PC-9 (cell line): ENCODE measurements around the gene SPIRE2. TPM values are rescaled to one million over a fixed set of nuclear protein-coding genes. Genes with fewer than 3 reads are reported as not detected.

Experiments used
- BruUV-seq: library from RNA; stranded (reverse); fragments of 400-500 nt; replicated peaks from 2 replicates; lab custom pipeline; 2021; lab: Mats Ljungman, UMichigan
- CTCF ChIA-PET: fragments of 300-600 bp; sonication (Branson Sonifier 250); formaldehyde crosslinking; loops from one replicate; lab custom pipeline; 2022; ENCODE audit warnings: antibody characterized with exemption; lab: Charles Lee
- POLR2A ChIA-PET: fragments of 300-600 bp; sonication (Branson Sonifier 250); formaldehyde crosslinking; loops from one replicate; lab custom pipeline; 2022; ENCODE audit warnings: antibody characterized with exemption; ENCODE audit not compliant: unreplicated experiment; lab: Charles Lee
- DNase-seq, 2 experiments: peaks; one replicate each; pipeline versions ENCODE4 v3.0.0 to v3.0.0-alpha.2; 2015 to 2022; ENCODE audit warnings: mixed read lengths in 1 of 2
- H2AFZ ChIP-seq: fragments of 200-600 bp; sonication (generic); 2 replicates; pipeline ENCODE4 v1.8.1; 2017; ENCODE audit warnings: antibody characterized with exemption
- H3F3A ChIP-seq: fragments of 200-600 bp; sonication (generic); 2 replicates; pipeline ENCODE4 v1.8.1; 2017; ENCODE audit warnings: antibody characterized with exemption, mild to moderate bottlenecking, low read depth; ENCODE audit not compliant: insufficient read depth
- H3K27ac ChIP-seq: fragments of 200-600 bp; sonication (generic); 2 replicates; pipeline ENCODE4 v1.6.1; 2016; ENCODE audit warnings: mixed run types
- H3K27me3 ChIP-seq: fragments of 200-600 bp; sonication (generic); 2 replicates; pipeline ENCODE4 v1.6.1; 2016; ENCODE audit warnings: low read depth, mixed run types; ENCODE audit not compliant: insufficient read depth
- H3K36me3 ChIP-seq: fragments of 200-600 bp; sonication (generic); 2 replicates; pipeline ENCODE4 v1.6.1; 2016; ENCODE audit warnings: low read depth, mixed run types
- H3K4me1 ChIP-seq: fragments of 200-600 bp; sonication (generic); replicated peaks from 2 replicates; pipeline ENCODE4 v1.6.1; 2016; ENCODE audit warnings: mixed run types; ENCODE audit not compliant: insufficient read depth
- H3K4me2 ChIP-seq: fragments of 200-600 bp; sonication (generic); 2 replicates; pipeline ENCODE4 v1.6.1; 2017; ENCODE audit warnings: mixed run types
- H3K4me3 ChIP-seq: fragments of 200-600 bp; sonication (generic); 2 replicates; pipeline ENCODE4 v1.6.1; 2016; ENCODE audit warnings: mixed run types
- H3K79me2 ChIP-seq: fragments of 200-600 bp; sonication (generic); 2 replicates; pipeline ENCODE4 v1.6.1; 2017; ENCODE audit warnings: low read depth, mixed run types
- H3K9me2 ChIP-seq: fragments of 200-600 bp; sonication (generic); 2 replicates; pipeline ENCODE4 v1.8.1; 2017; ENCODE audit warnings: mild to moderate bottlenecking; ENCODE audit not compliant: insufficient read depth
- H3K9me3 ChIP-seq: fragments of 200-600 bp; sonication (generic); 2 replicates; pipeline ENCODE4 v1.8.1; 2016; ENCODE audit warnings: low read depth; ENCODE audit not compliant: insufficient read depth
- H4K20me1 ChIP-seq: fragments of 200-600 bp; sonication (generic); 2 replicates; pipeline ENCODE4 v1.8.1; 2017; ENCODE audit not compliant: insufficient read depth
- EZH2 ChIP-seq: fragments of 200-600 bp; sonication (generic); IDR thresholded peaks from 2 replicates; pipeline ENCODE4 v1.8.0; 2017; ENCODE audit warnings: antibody characterized with exemption, low read depth
- intact Hi-C: fragments of 100-400 bp; cut with micrococcal nuclease; formaldehyde crosslinking; loops from one replicate; pipeline ENCODE4 v1.10.0; 2022; ENCODE audit not compliant: unreplicated experiment
- total RNA-seq: library from RNA; stranded (reverse); gene quantifications from 2 replicates; pipeline ENCODE4 v1.2.3, GENCODE V29; 2021
- TF ChIP-seq, protein P1 (sequence below): fragments of 200-600 bp; sonication (generic); conservative IDR thresholded peaks from 2 replicates; pipeline ENCODE4 v1.6.1; 2017; ENCODE audit warnings: mixed run types, antibody characterized with exemption, mild to moderate bottlenecking, moderate library complexity

SPIRE2 gene
- total RNA-seq, 1 experiment from 2014 or later: 34.5 TPM

DNA sequence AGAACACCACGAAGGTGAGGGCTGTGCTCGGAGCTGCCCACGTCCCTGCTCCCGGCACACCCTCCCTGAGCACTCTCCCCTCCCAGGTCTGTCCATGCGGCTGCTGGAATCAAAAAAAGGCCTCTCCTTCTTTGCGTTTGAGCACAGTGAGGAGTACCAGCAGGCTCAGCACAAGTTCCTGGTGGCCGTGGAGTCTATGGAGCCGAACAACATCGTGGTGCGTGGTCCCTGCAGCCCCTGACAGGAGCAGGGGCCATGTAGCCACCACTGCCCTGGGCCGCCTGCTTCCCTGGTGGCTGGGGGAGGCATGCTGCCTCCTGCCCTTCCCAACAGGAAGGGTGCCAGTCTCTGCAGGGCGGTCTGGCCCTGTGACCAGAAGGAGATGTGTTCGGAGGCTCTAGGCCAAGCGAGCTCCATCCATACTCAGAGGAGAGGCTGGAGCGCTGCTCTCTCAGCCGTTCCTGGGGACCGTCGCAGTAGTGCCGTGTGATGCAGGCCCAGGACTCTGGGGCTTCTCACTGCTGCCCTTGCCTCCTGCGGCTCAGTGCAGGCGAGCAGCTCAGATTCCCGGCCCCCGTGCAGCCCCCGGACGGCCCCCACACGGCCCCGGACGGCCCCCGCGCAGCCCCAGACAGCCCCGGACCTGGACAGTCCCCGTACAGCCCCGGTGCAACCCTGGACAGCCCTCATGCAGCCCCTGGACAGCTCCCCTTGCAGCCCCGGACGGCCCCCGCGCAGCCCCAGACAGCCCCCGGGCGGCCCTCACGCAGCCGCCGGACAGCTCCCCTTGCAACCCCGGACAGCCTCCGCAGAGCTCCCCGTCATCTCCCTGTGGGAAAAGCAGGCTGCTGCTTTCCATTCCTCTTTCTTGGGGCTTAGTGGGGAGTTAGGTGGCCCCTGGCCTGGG, 65.6 kb downstream of the SPIRE2 start:
- Histone ChIP-seq H2AFZ (no peak overlapping the region), H3K27ac (no peak overlapping the region), H3K4me3 (no peak overlapping the region), H3K4me1 (no peaks in the 10 kb centered on the region), H3K9me3 (no peaks in the 10 kb centered on the region), H4K20me1 (peaks cover 17% of the 10 kb centered on the region), H3K27me3 (no peaks in the 10 kb centered on the region), H3K9me2 (no peaks in the 10 kb centered on the region), H3K36me3 (peaks cover 16% of the 10 kb centered on the region), H3K4me2 (no peak overlapping the region), H3F3A (no peaks in the 10 kb centered on the region; the same call in 1 of the 2 replicates), H3K79me2 (no peaks in the 10 kb centered on the region)
- ChIA-PET POLR2A (interaction anchor here (0.6 kb wide), 1 partner anchor 188 kb away, joined by 7 read pairs; no protein-coding TSS in a partner anchor), CTCF (no interaction called here)
- intact Hi-C loops: no loop called here
- TF ChIP-seq, protein P1, sequence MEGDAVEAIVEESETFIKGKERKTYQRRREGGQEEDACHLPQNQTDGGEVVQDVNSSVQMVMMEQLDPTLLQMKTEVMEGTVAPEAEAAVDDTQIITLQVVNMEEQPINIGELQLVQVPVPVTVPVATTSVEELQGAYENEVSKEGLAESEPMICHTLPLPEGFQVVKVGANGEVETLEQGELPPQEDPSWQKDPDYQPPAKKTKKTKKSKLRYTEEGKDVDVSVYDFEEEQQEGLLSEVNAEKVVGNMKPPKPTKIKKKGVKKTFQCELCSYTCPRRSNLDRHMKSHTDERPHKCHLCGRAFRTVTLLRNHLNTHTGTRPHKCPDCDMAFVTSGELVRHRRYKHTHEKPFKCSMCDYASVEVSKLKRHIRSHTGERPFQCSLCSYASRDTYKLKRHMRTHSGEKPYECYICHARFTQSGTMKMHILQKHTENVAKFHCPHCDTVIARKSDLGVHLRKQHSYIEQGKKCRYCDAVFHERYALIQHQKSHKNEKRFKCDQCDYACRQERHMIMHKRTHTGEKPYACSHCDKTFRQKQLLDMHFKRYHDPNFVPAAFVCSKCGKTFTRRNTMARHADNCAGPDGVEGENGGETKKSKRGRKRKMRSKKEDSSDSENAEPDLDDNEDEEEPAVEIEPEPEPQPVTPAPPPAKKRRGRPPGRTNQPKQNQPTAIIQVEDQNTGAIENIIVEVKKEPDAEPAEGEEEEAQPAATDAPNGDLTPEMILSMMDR: no peak
- no peak for TF ChIP-seq EZH2
- DNase-seq: no peak
- BruUV-seq: no TSS peak

DNA sequence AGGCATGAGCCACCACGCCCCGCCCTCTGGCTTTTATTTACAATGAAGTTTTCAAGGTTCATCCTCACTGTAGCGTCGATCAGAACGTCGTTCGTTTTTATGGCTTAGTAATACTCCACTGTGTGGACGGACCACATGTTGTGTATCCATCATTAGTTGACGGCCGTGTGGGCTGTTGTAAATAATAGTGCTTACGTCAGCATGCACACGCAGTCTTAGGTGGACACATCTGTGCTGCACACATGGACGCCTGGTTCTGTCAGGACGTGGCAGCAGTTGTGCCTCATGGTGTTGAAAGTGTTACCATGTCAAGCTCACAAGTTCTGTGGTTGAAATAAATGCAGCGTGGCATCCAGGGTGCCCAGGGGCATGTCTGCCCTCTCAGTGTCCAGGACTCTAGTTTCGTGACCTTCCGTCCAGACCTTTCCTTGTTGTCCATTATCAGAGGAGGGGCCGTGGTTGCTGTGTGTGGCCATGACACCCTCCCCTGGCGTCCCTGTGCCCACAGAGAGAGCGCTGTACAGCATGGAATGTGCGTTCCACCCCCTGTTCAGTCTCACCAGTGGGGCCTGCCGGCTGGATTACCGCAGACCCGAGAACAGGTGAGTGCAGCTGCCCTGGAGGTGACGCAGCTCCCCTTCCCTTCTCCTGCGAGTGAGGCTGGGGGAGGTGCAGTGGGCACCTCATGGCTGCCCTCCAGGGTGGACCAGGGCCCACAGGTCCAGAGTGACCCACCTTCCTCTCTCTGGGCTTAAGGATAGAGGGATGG, 67.4 kb downstream of the SPIRE2 start:
- Histone ChIP-seq H3K27ac (no peak overlapping the region), H3K79me2 (no peaks in the 10 kb centered on the region), H3K4me3 (no peak overlapping the region), H3K9me2 (no peaks in the 10 kb centered on the region), H3K27me3 (no peaks in the 10 kb centered on the region), H3K4me1 (no peaks in the 10 kb centered on the region), H2AFZ (no peak overlapping the region), H4K20me1 (peaks cover 5% of the 10 kb centered on the region; the same call in 1 of the 2 replicates), H3K9me3 (no peaks in the 10 kb centered on the region), H3K4me2 (no peak overlapping the region), H3K36me3 (peaks cover 16% of the 10 kb centered on the region), H3F3A (no peaks in the 10 kb centered on the region; the same call in 1 of the 2 replicates)
- ChIA-PET CTCF (no interaction called here), POLR2A (no interaction called here)
- no TSS peak for BruUV-seq
- TF ChIP-seq, protein P1: no peak
- TF ChIP-seq EZH2: no peak
- DNase-seq: no peak
- intact Hi-C loops: no loop called here

DNA sequence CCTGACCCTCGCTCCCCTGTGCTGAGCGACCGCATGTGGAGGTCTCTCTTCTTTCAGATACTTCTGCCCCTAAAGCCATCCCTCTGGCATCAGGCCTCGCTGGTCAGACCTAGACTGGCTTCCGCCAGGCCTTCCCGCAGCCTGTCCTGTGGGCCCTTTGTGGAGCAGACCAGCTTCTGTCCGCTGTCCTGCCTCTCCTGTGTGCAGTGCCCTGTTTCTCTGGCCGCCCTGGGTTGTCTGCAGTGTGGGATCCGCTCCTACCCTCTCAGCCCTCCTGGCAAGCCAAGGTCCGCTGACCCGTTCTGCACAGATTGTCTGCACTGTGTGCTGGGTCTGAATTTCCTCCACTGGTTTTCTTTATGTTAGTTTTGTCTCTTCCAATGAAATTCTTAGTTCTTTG, 68.9 kb downstream of the SPIRE2 start:
- intact Hi-C loops: no loop called here
- H2AFZ ChIP-seq: no peak overlapping the region
- BruUV-seq: no TSS peak
- TF ChIP-seq, protein P1: no peak
- no peak for TF ChIP-seq EZH2
- no peak for DNase-seq
- H3K4me2 ChIP-seq: no peak overlapping the region
- no peaks in the 10 kb centered on the region; the same call in 1 of the 2 replicates for H4K20me1 ChIP-seq
- H3K27me3 ChIP-seq: no peaks in the 10 kb centered on the region
- no peaks in the 10 kb centered on the region; the same call in 1 of the 2 replicates for H3F3A ChIP-seq
- H3K27ac ChIP-seq: no peak overlapping the region
- POLR2A ChIA-PET: no interaction called here
- H3K9me2 ChIP-seq: no peaks in the 10 kb centered on the region
- CTCF ChIA-PET: no interaction called here
- H3K4me1 ChIP-seq: no peaks in the 10 kb centered on the region
- no peak overlapping the region for H3K4me3 ChIP-seq
- H3K9me3 ChIP-seq: no peaks in the 10 kb centered on the region
- peaks cover 12% of the 10 kb centered on the region for H3K36me3 ChIP-seq
- H3K79me2 ChIP-seq: no peaks in the 10 kb centered on the region
